ENCODE measurements around the gene SNX32. TPM values are rescaled to one million over a fixed set of nuclear protein-coding genes. Genes with fewer than 3 reads are reported as not detected.
"Not testable (repeated sequence)": the region's sequence is repeated elsewhere in the genome, so short reads cannot be mapped to it uniquely, and the experiment has no call there.

Gene SNX32
- total RNA-seq, 4 donors from 2014 or later = 0.45 TPM; not detected in 3

- no peaks in the 10 kb centered on the region for H3K27me3 ChIP-seq
- DNase-seq = no peak
- no peak overlapping the region for H3K4me3 ChIP-seq (replicated peaks in 1 of 3)
- H3K27ac ChIP-seq = no peak overlapping the region
- no peaks in the 10 kb centered on the region for H3K9me3 ChIP-seq
- TF ChIP-seq POLR2A (IDR thresholded peaks at IDR 0.05) (no peak), CTCF (IDR thresholded peaks at IDR 0.05) (no peak)
- no peaks in the 10 kb centered on the region for H3K36me3 ChIP-seq
- intact Hi-C loops (cut with DNase I) = no loop called here
- 84 to 87% methylated on average over 10 of the region's 10 CpGs for WGBS, 2 donors
- H3K4me1 ChIP-seq = no peaks in the 10 kb centered on the region
Measured at GRCh38 chr11:65844231-65844872, 10.6 kb downstream of the SNX32 start.

GRCh38 chr11:65847746-65848145, 14.0 kb downstream of the SNX32 start:
- H3K4me3 ChIP-seq (replicated peaks in 1 of 3) = no peak overlapping the region
- H3K36me3 ChIP-seq = peaks cover 0 to under 1% of the 10 kb centered on the region in 2 donors
- H3K4me1 ChIP-seq = no peaks in the 10 kb centered on the region
- H3K27ac ChIP-seq = no peak overlapping the region
- TF ChIP-seq CTCF (IDR thresholded peaks at IDR 0.05) (no peak), POLR2A (IDR thresholded peaks at IDR 0.05) (no peak)
- WGBS, 2 donors = 78 to 87% methylated on average over 3 of the region's 3 CpGs
- H3K9me3 ChIP-seq = no peaks in the 10 kb centered on the region
- DNase-seq = no peak
- no peaks in the 10 kb centered on the region for H3K27me3 ChIP-seq
- intact Hi-C loops (cut with DNase I) = no loop called here

GRCh38 chr11:65848693-65849092, 14.9 kb downstream of the SNX32 start:
- DNase-seq; intact Hi-C loops (cut with DNase I); H3K27ac ChIP-seq; H3K27me3 ChIP-seq; H3K36me3 ChIP-seq; H3K9me3 ChIP-seq; H3K4me1 ChIP-seq; H3K4me3 ChIP-seq (replicated peaks in 1 of 3): not testable (repeated sequence)
- WGBS, 2 donors = 32% methylated on average over 7 of the region's 7 CpGs

GRCh38 chr11:65849366-65849765, 15.6 kb downstream of the SNX32 start:
- peaks cover 15 to 16% of the 10 kb centered on the region in 2 donors for H3K36me3 ChIP-seq
- no peaks in the 10 kb centered on the region for H3K9me3 ChIP-seq
- DNase-seq = no peak
- intact Hi-C loops (cut with DNase I) = no loop called here
- 57 to 68% methylated on average over 4 to 8 of the region's 8 CpGs for whole genome bisulfite sequencing, 2 donors
- no peak overlapping the region for H3K4me3 ChIP-seq (replicated peaks in 1 of 3)
- no peak for TF ChIP-seq CTCF (IDR thresholded peaks at IDR 0.05)
- no peak for TF ChIP-seq POLR2A (IDR thresholded peaks at IDR 0.05)
- no peaks in the 10 kb centered on the region for H3K4me1 ChIP-seq
- no peaks in the 10 kb centered on the region for H3K27me3 ChIP-seq
- H3K27ac ChIP-seq = no peak overlapping the region

- no peak for DNase-seq
- Histone ChIP-seq H3K4me1 (no peaks in the 10 kb centered on the region), H3K27me3 (no peaks in the 10 kb centered on the region), H3K9me3 (no peaks in the 10 kb centered on the region), H3K27ac (no peak overlapping the region), H3K36me3 (peaks cover 19 to 21% of the 10 kb centered on the region in 2 donors), H3K4me3 (replicated peaks in 1 of 3) (no peak overlapping the region)
- no peak for TF ChIP-seq POLR2A (IDR thresholded peaks at IDR 0.05)
- no peak for TF ChIP-seq CTCF (IDR thresholded peaks at IDR 0.05)
- intact Hi-C loops (cut with DNase I) = no loop called here
- 40 to 59% methylated on average over 1 to 16 of the region's 16 CpGs for WGBS, 2 donors
Measured at GRCh38 chr11:65849771-65850216, 16.0 kb downstream of the SNX32 start.
